HEK293 (cell line): ENCODE results near the gene PRLR.

Source experiments
- CTCF ChIA-PET: fragments of 350-600 bp; formaldehyde crosslinking; extraction: SDS; loops from one replicate; lab custom pipeline; 2021; ENCODE audit warnings: antibody characterized with exemption; lab: Yijun Ruan, JAX
- POLR2A ChIA-PET: fragments of 300-600 bp; formaldehyde crosslinking; extraction: SDS; loops from one replicate; lab custom pipeline; 2020; ENCODE audit warnings: antibody characterized with exemption, inconsistent platforms; lab: Yijun Ruan, JAX
- H3K27ac ChIP-seq: fragments of 200-500 bp; sonication (Bioruptor generic); 2 replicates; pipeline ENCODE4 v1.5.1; 2014; ENCODE audit warnings: low read depth, low read length, control low read depth, inconsistent platforms; ENCODE audit errors: extremely low read depth
- H3K36me3 ChIP-seq, 2 experiments: fragments of 200-500 bp in 1 of 2; sonication (Bioruptor generic) in 1 of 2; 1 replicate in 1 of 2; 2 replicates in 1 of 2; pipeline ENCODE4 v1.5.1; 2014 to 2017; ENCODE audit warnings: inconsistent platforms in 2 of 2, low read length in 2 of 2; ENCODE audit not compliant: control insufficient read depth in 2 of 2, insufficient read depth in 1 of 2
- H3K4me1 ChIP-seq: fragments of 200-500 bp; sonication (Bioruptor generic); 2 replicates; pipeline ENCODE4 v1.5.1; 2014; ENCODE audit warnings: mild to moderate bottlenecking, low read length, inconsistent platforms; ENCODE audit not compliant: control insufficient read depth, insufficient read depth
- H3K4me3 ChIP-seq: 2 replicates; pipeline ENCODE4 v1.5.1; 2011; ENCODE audit warnings: low read depth, mild to moderate bottlenecking, control low read depth, low read length, moderate library complexity
- H3K9me3 ChIP-seq: fragments of 200-500 bp; sonication (Bioruptor generic); 2 replicates; pipeline ENCODE4 v1.5.1; 2014; ENCODE audit warnings: low read depth, low read length, inconsistent platforms; ENCODE audit not compliant: control insufficient read depth, insufficient read depth
- FEZF1 ChIP-seq: fragments of 450-650 bp; formaldehyde crosslinking; IDR thresholded peaks from 2 replicates; pipeline ENCODE4 v1.5.1; 2016; ENCODE audit warnings: missing biosample characterization, missing genetic modification characterization
- SALL2 ChIP-seq: fragments of 450-650 bp; formaldehyde crosslinking; IDR thresholded peaks from 2 replicates; pipeline ENCODE4 v1.5.0; 2017; ENCODE audit warnings: missing biosample characterization, mild to moderate bottlenecking, missing genetic modification characterization, borderline replicate concordance
- SP2 ChIP-seq: fragments of 450-650 bp; formaldehyde crosslinking; IDR thresholded peaks from 2 replicates; pipeline ENCODE4 v1.5.1; 2016; ENCODE audit warnings: missing biosample characterization, missing genetic modification characterization
- TRIM28 ChIP-seq: IDR thresholded peaks from 2 replicates; pipeline ENCODE4 v1.6.1; 2011; ENCODE audit warnings: low read length, control low read depth, borderline replicate concordance
- YY1 ChIP-seq: fragments of 450-650 bp; formaldehyde crosslinking; IDR thresholded peaks from 2 replicates; pipeline ENCODE4 v1.5.1; 2018; ENCODE audit warnings: missing biosample characterization, missing genetic modification characterization
- ZBTB1 ChIP-seq: fragments of 450-650 bp; formaldehyde crosslinking; IDR thresholded peaks from 2 replicates; pipeline ENCODE4 v1.5.1; 2016; ENCODE audit warnings: missing biosample characterization, missing genetic modification characterization
- ZNF133 ChIP-seq: fragments of 450-650 bp; formaldehyde crosslinking; IDR thresholded peaks from 2 replicates; pipeline ENCODE4 v1.5.1; 2016; ENCODE audit warnings: missing biosample characterization, missing genetic modification characterization
- ZNF280D ChIP-seq: fragments of 450-650 bp; formaldehyde crosslinking; IDR thresholded peaks from 2 replicates; pipeline ENCODE4 v1.5.1; 2016; ENCODE audit warnings: missing biosample characterization, missing genetic modification characterization
- ZNF311 ChIP-seq: fragments of 450-650 bp; formaldehyde crosslinking; IDR thresholded peaks from 2 replicates; pipeline ENCODE4 v1.5.1; 2017; ENCODE audit warnings: missing biosample characterization, missing genetic modification characterization, borderline replicate concordance
- ZNF350 ChIP-seq: fragments of 450-650 bp; formaldehyde crosslinking; IDR thresholded peaks from 2 replicates; pipeline ENCODE4 v1.5.0; 2017; ENCODE audit warnings: missing biosample characterization, mild to moderate bottlenecking, missing genetic modification characterization
- ZNF571 ChIP-seq: fragments of 450-650 bp; formaldehyde crosslinking; IDR thresholded peaks from 2 replicates; pipeline ENCODE4 v1.5.0; 2017; ENCODE audit warnings: missing biosample characterization, missing genetic modification characterization
- ZNF654 ChIP-seq: fragments of 450-650 bp; formaldehyde crosslinking; IDR thresholded peaks from 2 replicates; pipeline ENCODE4 v1.5.1; 2016; ENCODE audit warnings: low read depth, missing biosample characterization, missing genetic modification characterization
- ZNF792 ChIP-seq: fragments of 450-650 bp; formaldehyde crosslinking; IDR thresholded peaks from 2 replicates; pipeline ENCODE4 v1.5.1; 2016; ENCODE audit warnings: missing biosample characterization, missing genetic modification characterization
- ZSCAN18 ChIP-seq: fragments of 450-650 bp; formaldehyde crosslinking; IDR thresholded peaks from 2 replicates; pipeline ENCODE4 v1.5.1; 2016; ENCODE audit warnings: missing biosample characterization, missing genetic modification characterization
- ZSCAN4 ChIP-seq: fragments of 450-650 bp; formaldehyde crosslinking; IDR thresholded peaks from 2 replicates; pipeline ENCODE4 v1.5.1; 2017; ENCODE audit warnings: missing biosample characterization, missing genetic modification characterization
- TF ChIP-seq, protein P1 (sequence below): fragments of 450-650 bp; formaldehyde crosslinking; IDR thresholded peaks from 2 replicates; pipeline ENCODE4 v1.5.1; 2016; ENCODE audit warnings: missing biosample characterization, missing genetic modification characterization, borderline replicate concordance

The PRLR gene

GRCh38 chr5:35198075-35198474 is 32.2 kb downstream of the PRLR start (continued):
- TF ChIP-seq, protein P1, sequence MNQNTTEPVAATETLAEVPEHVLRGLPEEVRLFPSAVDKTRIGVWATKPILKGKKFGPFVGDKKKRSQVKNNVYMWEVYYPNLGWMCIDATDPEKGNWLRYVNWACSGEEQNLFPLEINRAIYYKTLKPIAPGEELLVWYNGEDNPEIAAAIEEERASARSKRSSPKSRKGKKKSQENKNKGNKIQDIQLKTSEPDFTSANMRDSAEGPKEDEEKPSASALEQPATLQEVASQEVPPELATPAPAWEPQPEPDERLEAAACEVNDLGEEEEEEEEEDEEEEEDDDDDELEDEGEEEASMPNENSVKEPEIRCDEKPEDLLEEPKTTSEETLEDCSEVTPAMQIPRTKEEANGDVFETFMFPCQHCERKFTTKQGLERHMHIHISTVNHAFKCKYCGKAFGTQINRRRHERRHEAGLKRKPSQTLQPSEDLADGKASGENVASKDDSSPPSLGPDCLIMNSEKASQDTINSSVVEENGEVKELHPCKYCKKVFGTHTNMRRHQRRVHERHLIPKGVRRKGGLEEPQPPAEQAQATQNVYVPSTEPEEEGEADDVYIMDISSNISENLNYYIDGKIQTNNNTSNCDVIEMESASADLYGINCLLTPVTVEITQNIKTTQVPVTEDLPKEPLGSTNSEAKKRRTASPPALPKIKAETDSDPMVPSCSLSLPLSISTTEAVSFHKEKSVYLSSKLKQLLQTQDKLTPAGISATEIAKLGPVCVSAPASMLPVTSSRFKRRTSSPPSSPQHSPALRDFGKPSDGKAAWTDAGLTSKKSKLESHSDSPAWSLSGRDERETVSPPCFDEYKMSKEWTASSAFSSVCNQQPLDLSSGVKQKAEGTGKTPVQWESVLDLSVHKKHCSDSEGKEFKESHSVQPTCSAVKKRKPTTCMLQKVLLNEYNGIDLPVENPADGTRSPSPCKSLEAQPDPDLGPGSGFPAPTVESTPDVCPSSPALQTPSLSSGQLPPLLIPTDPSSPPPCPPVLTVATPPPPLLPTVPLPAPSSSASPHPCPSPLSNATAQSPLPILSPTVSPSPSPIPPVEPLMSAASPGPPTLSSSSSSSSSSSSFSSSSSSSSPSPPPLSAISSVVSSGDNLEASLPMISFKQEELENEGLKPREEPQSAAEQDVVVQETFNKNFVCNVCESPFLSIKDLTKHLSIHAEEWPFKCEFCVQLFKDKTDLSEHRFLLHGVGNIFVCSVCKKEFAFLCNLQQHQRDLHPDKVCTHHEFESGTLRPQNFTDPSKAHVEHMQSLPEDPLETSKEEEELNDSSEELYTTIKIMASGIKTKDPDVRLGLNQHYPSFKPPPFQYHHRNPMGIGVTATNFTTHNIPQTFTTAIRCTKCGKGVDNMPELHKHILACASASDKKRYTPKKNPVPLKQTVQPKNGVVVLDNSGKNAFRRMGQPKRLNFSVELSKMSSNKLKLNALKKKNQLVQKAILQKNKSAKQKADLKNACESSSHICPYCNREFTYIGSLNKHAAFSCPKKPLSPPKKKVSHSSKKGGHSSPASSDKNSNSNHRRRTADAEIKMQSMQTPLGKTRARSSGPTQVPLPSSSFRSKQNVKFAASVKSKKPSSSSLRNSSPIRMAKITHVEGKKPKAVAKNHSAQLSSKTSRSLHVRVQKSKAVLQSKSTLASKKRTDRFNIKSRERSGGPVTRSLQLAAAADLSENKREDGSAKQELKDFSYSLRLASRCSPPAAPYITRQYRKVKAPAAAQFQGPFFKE (tag by site-specific recombination), result no peak
- TF ChIP-seq ZNF792 (tag by site-specific recombination), result no peak
- no peak for TF ChIP-seq ZNF311
- peak; percentile 11; the same call in 1 of the 2 replicates for TF ChIP-seq FEZF1 (tag by site-specific recombination)
- TF ChIP-seq, all 188 proteins: peak for 4

GRCh38 chr5:35197351-35197750 is 32.9 kb downstream of the PRLR start:
- TF ChIP-seq YY1 (tag by site-specific recombination) (no peak), SP2 (tag by site-specific recombination) (no peak), ZBTB1 (no peak), TRIM28 (no peak), ZNF350 (tag by site-specific recombination) (no peak), ZSCAN18 (tag by site-specific recombination) (no peak), ZNF571 (tag by site-specific recombination) (no peak), ZNF654 (tag by site-specific recombination) (no peak), ZNF280D (tag by site-specific recombination) (no peak), SALL2 (tag by site-specific recombination) (no peak), ZSCAN4 (no peak), ZNF133 (no peak)
- H3K27ac ChIP-seq, result no peak overlapping the region
- no peaks in the 10 kb centered on the region for H3K36me3 ChIP-seq
- H3K4me3 ChIP-seq, result no peak overlapping the region
- ChIA-PET POLR2A (no interaction called here), CTCF (no interaction called here)
- H3K9me3 ChIP-seq, result no peaks in the 10 kb centered on the region
- peaks cover 12% of the 10 kb centered on the region for H3K4me1 ChIP-seq
